Measurements from ENCODE around the gene BAZ1A.
"Not testable (repeated sequence)": the region's sequence is repeated elsewhere in the genome, so short reads cannot be mapped to it uniquely, and the experiment has no call there.

The BAZ1A gene

DNA sequence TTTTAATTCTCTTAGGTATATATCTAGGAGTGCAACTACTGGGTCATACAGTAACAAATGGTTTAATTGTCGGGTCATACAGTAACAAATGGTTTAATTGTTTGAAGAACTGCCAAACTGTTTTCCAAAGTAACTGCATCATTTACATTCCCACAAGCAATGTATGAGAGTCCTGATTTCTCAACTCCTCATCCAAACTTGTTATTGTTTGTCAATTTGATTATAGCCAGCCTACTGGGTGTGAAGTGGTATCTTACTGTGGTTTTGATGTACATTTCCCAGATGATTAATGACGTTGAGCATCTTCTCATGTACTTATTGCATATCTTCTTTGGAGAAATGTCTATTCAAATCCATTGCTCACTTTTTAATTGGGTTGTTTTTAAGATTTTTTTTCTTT is 93.1 kb downstream of the BAZ1A start:
- no peak for DNase-seq

DNA sequence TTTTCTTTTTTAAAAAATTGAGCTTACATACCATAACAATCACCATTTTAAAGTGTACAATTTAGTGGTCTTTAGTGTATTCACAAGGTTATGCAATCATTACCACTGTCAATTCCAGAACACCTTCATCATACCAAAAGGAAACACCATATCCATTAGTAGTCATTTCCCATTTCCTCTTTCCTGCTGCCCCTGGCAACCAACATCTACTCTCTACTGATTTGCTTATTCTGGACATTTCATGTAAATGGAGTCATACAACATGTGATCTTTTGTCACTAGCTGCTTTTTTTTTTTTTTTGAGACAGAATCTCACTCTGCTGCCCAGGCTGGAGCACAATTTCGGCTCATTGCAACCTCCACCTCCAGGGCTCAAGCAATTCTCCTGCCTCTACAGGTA is 93.9 kb downstream of the BAZ1A start:
- no peak for DNase-seq

DNA sequence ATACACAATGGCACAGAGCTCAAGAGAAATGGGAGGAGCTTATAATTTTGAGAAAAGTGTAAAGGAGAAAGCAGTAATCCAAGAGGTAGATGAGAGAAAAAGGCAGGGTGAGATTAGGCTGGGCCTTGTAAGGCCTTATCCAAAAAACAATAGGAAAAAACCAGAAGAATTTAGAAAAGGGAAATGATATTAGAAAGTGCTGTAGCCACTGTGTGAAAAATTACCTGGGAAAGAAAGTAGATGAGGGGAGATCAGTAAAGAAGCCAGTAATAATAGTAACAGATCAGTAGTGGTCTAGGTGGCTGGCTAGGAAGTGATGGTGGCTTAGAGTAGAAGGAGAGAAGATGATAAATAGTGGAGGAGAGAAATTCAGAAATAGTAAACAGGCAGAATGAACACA is 94.5 kb downstream of the BAZ1A start:
- no peak for DNase-seq

DNA sequence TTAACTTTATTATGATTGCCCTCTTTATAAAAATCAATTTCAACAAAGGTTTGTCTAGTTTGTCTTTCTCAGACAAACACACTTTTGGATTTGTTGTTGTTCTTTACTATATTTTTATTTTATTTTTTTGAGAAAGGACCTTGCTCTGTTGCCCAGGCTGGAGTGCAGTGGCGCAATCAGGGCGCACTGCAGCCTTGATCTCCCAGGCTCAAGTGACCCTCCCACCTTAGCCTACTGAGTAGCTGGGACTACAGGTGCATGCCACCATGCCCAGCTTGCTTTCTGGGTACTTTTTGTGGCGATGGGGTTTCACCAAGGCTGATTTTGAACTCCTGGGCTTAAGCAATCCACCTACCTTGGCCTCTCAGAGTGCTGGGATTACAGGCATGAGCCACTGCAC is 96.4 kb downstream of the BAZ1A start:
- no peak for DNase-seq

DNA sequence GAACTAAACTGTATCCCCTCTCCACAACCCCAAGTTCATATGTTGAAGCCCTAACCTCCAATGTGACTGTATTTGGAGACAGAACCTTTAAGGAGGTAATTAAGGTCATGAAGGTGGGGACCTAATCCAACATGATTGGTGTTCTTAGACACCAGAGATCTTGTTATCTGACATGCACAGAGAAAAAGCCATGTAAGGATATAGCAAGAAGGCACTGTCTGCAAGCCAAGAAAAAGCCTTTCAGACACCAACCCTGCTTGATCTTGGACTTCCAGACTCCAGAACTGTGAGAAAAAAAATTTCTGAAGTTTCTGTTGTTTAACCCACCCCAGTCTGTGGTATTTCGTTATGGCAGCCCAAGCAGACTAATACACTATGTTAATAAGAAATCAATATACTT is 98.5 kb downstream of the BAZ1A start:
- no peak for DNase-seq

DNA sequence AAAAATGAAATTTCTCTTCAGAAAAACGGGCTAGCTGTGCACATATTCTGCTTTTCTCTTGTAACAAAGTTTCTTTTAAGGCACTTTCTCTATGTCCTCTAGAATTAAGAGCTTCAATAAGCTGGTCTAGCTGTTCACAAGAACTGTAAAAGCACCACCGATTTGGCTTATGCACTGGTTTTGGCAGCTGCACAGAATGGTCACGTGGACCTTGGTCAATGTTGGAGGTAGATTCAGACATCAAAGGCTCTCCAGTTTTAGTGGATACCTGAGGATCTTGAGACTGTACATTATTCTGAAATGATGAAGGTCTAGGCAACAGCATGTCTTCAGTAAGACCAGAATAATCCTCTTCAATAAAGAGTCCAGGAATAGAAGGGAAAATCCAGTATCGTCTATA is 99.2 kb downstream of the BAZ1A start:
- no peak for DNase-seq

DNA sequence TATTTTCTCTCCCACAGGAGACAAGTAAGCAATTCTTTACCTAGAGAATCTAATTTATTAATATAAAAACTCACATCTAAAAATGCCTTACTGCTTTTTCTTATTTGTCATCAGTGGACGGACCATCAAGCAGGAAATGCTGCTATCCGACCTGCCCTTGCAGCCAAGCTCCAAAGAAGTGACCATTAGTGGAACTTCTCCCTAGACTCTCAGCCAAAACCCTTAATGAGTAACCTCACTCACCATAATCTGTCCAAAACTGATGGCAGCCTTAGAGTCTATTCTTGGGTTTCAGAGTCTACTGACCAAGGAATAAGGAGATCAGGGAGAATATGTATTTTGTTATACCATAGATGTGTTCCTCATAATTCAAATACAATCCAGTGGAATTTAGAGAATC is 99.8 kb downstream of the BAZ1A start:
- DNase-seq, result no peak

DNA sequence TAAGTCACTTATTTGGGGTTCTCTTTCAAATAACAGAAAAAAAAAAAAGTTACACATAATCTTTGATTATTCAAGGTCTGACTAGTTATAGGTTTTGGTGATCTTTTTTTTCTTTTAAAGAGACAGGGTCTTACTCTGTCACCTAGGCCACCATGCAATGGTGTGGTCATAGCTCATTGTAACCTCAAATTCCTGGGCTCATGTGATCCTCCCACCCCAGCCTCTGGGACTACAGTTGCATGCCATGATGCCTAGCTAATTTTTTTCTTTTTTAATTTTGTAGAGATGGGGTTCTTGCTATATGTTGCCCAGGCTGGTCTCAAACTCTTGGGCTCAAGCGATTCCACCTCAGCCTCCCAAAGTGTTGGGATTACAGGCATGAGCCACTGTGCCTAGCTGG is 104.3 kb downstream of the BAZ1A start:
- DNase-seq, result no peak

DNA sequence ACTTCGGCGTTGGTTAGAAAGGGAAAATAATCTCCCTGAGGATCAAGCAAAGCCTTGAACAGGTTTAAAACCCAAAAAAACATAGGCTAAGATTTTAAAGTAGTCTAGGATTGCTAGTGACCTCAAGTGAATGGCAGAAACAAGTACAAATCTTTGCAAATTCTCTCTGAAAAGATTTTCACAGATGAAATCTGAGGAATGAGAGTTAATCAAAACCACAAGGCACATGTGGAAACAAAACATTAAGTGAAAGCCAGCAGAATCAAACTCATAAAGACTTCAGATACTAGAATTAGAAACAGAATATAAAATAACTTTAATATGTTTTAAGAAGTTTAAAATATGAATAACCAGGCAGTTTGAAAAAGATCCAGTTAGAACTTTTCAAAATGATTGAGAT is 108.6 kb downstream of the BAZ1A start:
- no peak for DNase-seq

DNA sequence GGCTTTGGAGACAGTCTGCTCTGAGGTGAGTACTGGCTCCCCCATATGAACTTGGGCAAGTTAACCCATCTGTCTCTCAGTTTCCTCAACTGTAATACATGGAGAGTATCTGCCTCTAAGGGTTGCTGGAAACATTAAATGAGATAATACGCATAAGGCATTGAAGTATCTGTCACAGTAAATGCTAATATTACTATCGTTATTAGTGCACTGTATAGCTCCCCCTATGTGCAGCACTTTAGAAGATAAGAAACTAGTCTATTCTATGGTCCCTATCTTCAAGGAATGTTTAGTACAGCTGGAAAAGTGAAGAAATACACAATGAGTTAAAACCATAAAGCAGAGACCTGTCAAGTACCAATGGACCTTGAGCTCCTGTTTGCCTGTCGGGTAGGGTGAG is 109.1 kb downstream of the BAZ1A start:
- no peak for DNase-seq

DNA sequence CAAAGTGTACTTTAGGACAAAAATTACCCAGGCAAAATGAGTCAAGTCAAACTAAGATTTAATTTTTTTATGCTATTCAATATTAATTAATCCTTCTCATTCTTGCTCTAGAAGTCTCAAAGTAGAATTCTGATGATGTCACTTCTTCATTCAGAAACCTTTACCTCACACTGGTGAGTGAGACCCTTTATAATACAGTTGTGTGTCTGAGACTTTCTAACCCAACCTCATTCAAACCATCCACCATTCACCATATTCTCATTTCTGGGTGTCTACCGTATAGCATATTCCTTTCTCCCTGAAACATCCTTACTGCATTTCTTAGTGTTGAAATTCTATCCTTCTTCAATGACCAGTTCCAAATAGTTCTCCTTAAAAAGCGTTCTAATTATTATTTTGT is 119.9 kb downstream of the BAZ1A start:
- no peak for DNase-seq

DNA sequence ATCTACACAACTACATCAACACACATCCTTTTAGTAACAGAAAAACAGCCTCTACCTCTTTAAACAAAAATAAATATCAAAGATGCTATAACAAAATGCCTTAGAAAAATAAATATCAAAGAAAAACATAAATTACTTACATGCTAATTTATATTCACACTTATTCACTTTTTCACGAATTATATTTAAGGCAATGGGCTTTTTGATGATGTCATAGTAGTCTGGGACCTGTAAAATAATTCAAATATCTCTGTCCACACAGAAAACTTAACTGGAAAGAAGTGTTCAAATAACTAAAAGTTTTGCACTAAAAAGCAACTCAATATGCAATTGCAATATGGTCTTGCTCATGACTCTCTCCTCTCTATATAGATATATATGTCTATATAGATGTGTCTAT is 120.5 kb downstream of the BAZ1A start:
- no peak for DNase-seq

DNA sequence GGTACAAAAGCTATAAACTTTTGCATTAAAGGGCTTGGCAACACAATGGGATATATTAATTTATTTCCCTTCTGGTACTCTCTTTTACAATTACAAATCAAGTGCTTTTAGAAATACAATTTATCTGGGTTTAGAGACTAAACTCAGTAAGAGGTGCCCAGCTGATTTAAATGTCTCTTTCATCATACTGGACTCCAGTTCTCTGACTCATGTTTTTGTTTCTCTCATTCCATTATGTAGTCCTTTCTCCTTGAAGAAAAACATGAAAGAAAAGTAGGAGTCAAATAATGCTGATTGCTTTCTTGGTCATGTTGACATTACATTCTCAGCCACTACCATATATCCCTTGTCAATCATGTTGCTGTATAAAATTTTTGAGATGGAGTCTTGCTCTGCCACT is 124.5 kb downstream of the BAZ1A start:
- no peak for DNase-seq

DNA sequence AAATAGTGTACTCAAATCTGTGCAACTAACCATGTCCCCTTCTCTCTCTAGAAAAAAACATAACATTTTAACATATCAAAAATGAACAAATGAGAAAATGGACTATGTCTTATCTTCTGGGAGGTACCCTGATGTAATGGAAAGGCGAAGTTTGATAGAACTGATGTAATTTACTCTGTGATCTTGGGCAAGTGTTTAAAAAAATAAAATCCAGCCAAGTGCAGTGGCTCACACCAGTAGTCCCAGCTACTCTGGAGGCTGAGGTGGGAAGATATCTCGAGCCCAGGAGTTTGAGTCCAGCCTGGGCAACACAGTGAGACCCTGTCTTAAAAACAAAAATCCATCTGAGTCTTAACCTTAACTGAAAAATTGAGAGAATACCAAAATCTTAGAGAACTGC is 124.9 kb downstream of the BAZ1A start:
- DNase-seq, result no peak

DNA sequence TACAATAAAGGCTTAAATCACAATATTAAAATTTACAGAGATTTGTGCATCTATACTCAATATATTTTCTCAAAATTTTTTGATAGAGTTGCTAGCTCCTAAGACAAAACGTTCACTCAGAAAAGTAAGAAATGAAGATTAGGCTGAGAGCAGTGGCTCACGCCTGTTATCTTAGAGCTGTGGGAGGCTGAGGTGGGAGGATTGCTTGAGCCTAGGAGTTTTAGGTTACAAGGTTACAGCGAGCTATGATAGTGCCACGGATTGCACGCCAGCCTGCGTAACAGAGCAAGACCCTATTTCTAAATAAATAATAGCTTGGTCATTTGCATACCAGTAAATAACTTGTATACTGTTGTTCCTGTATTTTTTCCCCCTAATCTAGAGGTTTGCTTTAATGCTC is 125.8 kb downstream of the BAZ1A start:
- no peak for DNase-seq

DNA sequence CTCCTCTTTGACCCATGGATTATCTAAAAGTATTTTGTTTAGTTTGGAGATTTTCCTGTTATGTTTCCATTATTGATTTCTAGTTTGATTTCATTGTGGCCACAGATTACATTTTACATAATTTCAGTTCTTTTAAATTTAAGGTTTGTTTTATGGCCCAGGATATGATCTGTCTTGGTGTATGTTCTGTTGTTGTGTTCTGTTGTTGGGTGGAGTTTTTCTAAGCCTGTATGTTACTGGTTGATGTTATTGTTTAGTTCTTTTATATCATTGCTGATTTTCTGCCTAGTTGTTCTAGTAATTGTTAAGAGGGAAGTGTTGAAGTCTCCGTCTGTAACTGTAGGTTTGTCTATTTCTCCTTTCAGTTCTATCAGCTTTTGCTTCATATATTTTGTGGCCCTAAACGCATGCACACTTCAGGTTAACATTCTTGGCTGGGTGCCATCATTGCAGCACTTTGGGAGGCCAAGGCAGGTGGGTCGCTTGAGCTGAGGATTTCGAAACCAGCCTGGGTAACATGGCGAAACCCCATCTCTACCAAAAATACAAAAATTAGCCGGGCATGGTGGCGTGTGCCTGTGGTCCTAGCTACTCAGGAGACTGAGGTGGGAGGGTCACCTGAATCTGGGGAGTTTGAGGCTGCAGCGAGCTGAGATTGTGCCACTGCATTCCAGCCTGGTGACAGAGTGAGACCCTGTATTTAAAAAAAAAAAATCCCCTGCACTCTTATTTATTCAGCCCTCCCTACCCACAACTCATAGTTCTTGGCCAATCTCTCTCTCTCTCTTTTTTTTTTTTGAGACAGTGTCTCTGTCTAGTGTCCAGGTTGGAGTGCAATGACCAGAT is 132.7 kb downstream of the BAZ1A start:
- DNase-seq, result no peak

DNA sequence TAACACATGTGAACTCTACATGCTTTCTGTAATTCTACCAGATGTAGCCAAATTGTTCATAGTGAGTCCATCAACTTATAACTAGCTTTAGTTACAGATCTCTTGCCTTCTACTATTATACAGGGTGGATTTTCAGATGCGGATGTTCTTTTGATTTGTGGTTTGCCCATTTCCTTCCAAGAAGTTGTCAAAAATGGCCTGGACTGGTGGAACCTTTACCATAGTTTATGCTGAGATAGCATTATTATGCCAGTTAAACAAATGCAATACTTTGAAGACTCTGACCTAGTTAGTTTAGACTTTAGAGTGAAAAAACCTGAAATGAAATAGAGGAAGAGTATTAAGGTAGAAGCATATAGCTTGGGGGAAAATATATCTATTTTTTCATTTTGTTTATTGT is 133.3 kb downstream of the BAZ1A start:
- DNase-seq, result no peak

DNA sequence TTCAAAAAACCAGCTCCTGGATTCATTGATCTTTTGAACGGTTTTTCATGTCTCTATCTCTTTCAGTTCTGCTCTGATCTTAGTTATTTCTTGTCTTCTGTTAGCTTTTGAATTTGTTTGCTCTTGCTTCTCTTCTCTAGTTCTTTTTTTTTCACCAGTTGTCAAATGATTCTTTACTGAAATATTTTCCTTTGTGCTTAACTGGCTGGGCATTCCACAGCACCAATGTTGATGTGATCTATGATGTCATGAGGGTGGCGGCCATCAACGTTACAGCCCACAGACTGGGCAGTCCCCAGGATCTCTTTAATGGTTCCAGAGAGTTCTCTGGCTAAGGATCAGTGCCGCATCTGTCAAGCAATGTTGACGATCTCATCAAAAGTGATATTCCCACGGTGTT is 135.0 kb downstream of the BAZ1A start:
- DNase-seq, result not testable (repeated sequence)

DNA sequence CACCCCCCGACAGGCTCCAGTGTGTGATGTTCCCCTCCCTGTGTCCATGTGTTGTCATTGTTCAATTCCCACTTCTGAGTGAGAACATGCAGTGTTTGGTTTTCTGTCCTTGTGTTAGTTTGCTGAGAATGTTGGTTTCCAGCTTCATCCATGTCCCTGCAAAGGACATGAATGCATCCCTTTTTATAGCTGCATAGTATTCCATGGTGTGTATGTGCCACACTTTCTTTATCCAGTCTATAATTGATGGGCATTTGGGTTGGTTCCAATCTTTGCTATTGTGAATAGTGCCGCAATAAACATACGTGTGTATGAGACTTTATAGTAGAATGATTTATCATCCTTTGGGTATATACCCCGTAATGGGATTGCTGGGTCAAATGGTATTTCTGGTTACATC is 138.1 kb downstream of the BAZ1A start:
- DNase-seq, result not testable (repeated sequence)

DNA sequence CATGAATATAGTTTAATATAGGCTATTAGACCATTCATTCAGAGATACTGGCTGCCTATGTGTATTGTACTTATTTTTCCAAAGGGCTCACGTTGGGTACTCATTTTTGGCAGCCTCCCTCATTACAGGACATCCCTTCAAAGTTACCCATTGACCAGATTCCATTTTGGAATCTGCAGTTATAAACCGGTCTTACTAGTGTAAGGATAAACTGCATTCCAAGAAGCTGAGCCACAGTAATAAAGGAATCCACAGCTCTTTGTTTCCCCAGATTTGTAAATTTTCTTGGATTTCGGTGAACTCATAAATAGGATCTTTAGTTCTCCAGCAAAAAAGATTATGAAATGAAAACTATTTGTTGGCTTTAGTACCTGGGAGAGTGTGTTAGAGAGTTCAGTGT is 141.9 kb downstream of the BAZ1A start:
- DNase-seq, result no peak

DNA sequence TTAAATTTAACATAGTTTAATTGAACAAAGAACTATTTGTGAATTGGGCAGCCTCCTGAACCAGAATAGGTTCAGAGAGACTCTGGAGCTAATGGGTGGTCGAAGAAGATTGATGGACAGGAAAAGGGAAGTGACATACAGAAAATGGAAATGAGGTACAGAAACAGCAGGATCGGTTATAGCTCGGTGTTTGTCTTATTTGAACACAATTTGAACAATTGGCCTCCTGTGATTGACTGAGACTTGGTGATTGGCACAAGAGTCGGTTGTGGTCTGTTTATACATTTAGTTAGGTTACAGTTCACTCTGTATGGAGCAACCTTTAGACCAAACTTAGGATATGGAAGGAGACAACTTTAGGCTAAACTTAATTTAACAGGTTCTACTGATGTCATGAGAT is 142.4 kb downstream of the BAZ1A start:
- no peak for DNase-seq

DNA sequence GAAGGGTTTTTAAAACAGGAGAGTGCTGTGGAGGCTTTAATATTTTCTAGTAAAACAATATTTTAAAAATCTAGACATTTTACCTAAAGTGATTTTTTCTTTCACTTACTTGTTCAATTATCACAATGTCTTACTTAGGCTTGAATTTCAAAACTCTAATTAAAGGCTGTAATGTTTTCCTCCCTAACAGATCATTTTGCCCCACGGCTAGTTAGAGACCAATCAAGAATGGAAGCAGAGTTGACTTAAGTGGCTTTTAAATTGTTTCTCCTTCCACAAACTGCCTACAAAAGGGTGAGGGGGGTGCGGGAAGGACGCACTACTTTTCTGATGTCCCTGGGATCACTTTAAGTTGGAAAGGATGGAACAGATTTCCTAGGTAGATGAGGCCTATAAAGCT is 151.3 kb downstream of the BAZ1A start:
- DNase-seq, result no peak

DNA sequence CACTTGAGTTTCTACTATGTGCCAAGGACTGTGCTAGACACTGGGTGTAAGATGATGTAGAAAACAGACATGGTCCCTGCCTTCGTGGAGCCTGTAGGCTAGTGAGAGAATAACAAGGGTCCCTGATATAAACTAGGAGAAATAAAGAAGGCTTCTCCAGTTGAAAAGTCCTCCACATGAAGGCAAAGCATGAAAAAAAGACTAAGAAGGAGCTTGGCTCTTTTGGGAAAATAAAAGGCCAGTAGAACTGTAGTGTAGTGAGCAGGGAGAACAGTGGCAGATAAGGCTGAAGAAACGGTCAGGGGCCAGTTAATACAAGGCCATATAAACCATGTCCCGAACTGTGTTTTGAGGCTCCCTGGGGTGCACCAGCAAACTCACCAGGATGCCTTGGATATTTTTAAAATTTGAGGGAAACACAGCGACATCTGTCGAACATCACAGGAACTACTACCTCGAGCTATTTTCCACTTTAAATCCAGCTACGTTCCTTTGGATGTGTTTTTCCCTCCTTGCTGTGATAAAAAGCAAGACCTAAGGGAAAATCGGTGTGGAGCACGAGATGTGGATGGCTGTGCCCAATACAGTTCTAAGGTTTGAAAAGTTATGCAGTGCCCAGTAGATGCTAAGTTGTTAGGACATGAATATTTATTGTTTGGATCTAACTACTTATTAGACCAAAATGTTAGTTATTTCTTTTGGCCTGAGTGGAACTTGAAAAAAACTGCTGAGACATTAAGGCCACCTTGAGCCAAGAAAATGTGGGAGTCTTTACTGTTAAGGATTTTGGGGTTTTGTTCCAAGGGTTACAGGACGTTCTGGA is 152.2 kb downstream of the BAZ1A start:
- peak; percentile 41 to 56 for DNase-seq

DNA sequence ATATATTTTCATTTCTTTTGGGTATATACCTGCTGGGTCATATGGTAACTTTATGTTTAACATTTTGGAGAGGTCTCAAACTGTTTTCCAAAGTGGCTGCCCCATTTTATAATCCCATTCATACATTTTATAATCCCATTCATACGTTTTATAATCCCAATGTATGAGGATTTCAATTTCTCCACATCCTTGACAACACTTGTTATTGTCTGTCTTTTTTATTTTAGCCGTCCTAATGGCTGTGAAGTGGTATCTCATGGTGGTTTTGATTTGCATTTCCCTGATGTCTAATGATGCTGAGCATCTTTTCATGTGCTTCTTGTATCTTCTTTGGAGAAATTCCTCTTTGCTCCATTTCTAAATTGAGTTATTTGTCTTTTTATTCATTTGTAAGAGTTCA is 154.0 kb downstream of the BAZ1A start:
- no peak for DNase-seq
